GM18508 (cell line): ENCODE measurements around the gene LSMEM2.
"Not testable (repeated sequence)": the region's sequence is repeated elsewhere in the genome, so short reads cannot be mapped to it uniquely, and the experiment has no call there.

Experiments used
- ATAC-seq: cut with Tn5 transposase; IDR thresholded peaks from one replicate; pipeline ENCODE4 v1.9.1; 2021; ENCODE audit warnings: moderate number of reproducible peaks; ENCODE audit not compliant: insufficient read depth, unreplicated experiment

The LSMEM2 gene

GRCh38 chr3:50263478-50264382, 15.2 kb upstream of the LSMEM2 start:
- ATAC-seq, result no peak

DNA sequence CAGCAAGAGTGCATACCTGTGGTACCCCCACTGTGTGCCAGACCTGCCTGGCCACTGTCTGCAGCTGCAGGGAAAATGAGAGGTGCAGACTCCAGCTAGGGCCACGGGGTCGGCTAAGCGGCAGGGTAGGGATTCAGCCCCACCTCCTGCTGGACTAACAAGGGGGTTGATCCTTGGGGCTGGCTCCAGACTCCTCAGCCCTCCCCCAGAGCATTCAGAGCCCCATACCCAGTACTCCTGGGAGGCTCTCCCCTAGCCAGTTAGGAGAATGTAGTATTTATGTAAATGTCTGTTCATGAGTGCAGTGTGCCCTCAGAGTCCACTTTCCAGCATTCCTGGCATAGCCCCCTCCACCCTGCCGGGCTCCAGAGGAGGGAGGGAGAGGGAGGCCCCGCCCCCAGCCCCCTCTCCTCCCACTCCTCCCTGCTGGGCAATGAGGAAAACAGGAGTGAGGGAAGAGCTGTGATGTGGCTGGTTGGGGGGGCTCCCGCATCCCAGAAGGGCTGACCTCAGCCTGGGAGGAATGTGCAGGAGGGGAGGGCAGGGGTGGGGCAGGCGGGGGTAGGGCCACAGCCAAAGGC, 14.4 kb upstream of the LSMEM2 start:
- ATAC-seq, result no peak

DNA sequence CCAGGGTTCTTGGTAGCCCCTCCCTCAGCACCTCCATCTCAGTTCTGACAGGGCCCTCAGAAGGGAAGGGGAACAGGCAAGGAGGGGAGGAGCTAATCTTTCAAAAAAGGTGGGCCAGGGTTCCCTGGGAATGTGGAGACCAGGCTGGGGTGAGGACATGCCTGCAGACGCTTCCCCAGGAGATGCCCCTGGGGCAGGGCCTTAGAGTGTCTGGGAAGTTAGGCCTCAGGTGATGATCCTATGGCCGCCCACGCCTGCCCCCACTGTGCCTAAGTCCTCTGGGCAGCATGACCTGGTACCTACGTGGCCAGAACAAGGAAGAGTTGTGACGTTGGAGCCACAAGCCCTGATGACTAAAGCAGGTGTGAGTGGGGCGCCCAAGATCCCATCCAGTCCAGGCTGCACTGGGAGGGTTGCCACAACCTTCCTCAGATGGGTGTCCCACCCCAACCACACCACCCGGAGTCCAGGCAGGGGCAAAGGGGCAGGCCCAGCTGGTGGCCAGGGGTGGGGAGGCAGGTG, 13.9 kb upstream of the LSMEM2 start:
- no peak for ATAC-seq

- ATAC-seq, result no peak
Measured at GRCh38 chr3:50265571-50265970, 13.3 kb upstream of the LSMEM2 start.

- ATAC-seq, result no peak
Measured at GRCh38 chr3:50266017-50266416, 12.9 kb upstream of the LSMEM2 start.

DNA sequence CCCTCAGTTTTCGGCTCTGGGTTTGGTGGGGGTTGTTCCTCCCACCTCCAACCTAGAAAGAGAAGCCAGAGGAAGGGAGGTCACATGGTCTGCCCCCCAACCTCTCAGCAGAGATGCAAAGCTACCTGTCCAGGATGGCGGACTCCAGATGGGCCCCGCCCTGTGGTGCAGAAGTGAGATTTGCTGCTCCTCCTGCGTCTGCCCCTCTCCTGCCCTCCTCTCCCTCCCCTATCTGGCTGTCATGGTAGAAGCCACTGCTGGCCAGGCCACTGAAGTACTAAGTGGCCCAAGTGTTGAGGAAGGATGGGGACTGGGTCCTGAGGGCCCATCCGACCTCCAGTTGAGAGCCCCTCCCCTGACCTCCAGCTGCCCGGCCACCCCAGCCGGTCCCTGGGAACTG, 12.1 kb upstream of the LSMEM2 start:
- no peak for ATAC-seq

GRCh38 chr3:50267280-50267913, 11.5 kb upstream of the LSMEM2 start:
- no peak for ATAC-seq

DNA sequence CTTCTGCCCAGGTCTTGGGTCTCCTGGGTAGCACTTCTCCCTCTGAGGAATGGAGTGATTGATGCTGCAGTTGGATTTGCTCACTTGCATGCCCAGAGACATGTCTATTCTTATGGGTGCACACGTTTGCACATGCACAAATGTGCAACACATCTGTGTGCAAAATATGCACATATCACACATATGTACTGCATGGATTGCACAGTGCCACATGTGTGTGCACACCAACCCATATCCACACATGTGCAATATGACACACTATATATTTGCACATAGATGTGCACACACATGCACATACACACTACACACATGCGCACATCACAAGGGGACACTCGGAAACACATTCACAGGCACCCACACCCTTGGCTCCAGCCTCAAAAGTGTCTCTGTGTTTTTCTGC, 10.6 kb upstream of the LSMEM2 start:
- ATAC-seq, result no peak

DNA sequence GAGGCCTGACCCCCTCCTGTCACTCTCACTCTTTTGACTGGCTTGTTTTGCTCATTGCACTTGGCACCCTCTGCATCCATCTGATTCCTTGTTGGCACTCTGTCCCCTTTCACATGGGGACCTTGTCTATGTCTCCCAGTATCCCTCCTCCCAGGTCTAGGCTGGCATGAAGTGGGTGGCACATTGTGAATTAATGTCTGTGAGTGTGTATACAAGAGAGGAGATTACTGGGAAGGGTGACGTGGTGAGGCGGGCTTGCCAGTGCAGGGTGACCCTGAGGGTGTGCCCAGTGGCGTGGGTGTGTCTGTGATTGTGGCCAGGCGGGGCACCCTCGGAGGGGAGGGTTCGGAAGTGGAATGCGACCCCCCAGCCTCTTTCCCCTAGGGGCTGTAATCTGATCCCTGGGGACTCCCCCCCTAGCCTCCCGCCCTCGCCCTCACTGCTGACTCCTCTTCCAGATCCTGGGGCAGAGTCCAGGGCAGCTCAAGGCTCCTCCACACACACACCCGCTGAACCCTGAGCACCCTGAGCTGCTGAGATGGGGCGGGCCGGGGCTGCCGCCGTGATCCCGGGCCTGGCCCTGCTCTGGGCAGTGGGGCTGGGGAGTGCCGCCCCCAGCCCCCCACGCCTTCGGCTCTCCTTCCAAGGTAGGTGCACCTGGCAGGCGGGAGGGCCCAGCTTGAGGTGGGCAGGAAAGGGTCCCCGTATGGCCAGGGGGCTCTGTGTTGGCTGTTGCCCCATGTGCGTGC, 10.0 kb upstream of the LSMEM2 start, which contains the start of gene SEMA3B:
TSS of gene SEMA3B (plus strand) at position 445 of the 749 bp plus-strand sequence. CDS start at position 539, 94 bp downstream.
- ATAC-seq, result no peak

- no peak for ATAC-seq
Measured at GRCh38 chr3:50269460-50269859, 9.4 kb upstream of the LSMEM2 start.

GRCh38 chr3:50269977-50270413, 8.9 kb upstream of the LSMEM2 start:
- no peak for ATAC-seq

- no peak for ATAC-seq
Measured at GRCh38 chr3:50270422-50271224, 8.3 kb upstream of the LSMEM2 start.

- no peak for ATAC-seq
Measured at GRCh38 chr3:50271314-50271936, 7.5 kb upstream of the LSMEM2 start.

GRCh38 chr3:50272538-50272910, 6.4 kb upstream of the LSMEM2 start:
- ATAC-seq, result not testable (repeated sequence)

GRCh38 chr3:50272911-50273688, 5.8 kb upstream of the LSMEM2 start:
- peak; percentile 70 for ATAC-seq

DNA sequence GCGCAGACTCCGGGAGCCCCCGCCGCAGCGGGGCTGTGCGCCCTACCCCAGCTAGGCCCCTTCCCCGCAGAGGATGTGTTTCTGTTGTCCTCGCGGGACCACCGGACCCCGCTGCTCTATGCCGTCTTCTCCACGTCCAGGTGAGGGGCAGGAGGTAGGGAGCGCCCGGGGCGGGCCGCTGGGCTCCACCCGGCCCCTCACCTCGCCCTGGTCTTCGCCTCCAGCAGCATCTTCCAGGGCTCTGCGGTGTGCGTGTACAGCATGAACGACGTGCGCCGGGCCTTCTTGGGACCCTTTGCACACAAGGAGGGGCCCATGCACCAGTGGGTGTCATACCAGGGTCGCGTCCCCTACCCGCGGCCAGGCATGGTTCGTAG, 5.2 kb upstream of the LSMEM2 start:
- no peak for ATAC-seq

- ATAC-seq, result no peak
Measured at GRCh38 chr3:50274371-50275104, 4.3 kb upstream of the LSMEM2 start.
